ENCODE results near the gene ADCY9. TPM values are rescaled to one million over a fixed set of nuclear protein-coding genes. Genes with fewer than 3 reads are reported as not detected.

ADCY9 gene
- total RNA-seq, 1 donor from 2014 or later, result 6.9 TPM

DNA sequence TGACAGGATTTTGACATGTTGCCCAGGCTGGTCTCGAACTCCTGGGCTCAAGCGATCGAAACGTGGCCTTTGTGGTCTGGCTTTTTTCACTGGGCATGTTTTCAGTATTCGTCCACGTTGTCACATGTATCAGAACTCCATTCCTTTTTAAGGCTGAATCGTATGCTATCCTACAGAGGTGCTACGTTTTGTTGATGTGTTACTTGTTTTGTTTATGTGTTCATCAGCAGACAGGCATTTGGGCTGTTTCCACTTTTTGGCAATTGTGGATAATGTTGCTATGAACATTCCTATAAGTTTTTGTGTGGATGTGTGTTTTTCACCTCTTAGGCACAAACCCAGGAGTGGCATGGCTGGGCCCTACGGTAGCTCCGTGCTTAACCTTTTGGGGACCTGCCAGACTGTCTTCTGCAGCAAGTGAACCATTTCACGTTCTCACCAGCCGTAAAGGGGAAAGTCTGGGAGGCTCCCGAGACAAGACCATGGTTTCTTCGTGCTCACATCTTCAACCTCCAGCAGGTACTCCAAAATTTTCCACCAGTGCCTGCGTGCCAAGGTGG, 26.9 kb downstream of the ADCY9 start:
- TF ChIP-seq, protein P1, sequence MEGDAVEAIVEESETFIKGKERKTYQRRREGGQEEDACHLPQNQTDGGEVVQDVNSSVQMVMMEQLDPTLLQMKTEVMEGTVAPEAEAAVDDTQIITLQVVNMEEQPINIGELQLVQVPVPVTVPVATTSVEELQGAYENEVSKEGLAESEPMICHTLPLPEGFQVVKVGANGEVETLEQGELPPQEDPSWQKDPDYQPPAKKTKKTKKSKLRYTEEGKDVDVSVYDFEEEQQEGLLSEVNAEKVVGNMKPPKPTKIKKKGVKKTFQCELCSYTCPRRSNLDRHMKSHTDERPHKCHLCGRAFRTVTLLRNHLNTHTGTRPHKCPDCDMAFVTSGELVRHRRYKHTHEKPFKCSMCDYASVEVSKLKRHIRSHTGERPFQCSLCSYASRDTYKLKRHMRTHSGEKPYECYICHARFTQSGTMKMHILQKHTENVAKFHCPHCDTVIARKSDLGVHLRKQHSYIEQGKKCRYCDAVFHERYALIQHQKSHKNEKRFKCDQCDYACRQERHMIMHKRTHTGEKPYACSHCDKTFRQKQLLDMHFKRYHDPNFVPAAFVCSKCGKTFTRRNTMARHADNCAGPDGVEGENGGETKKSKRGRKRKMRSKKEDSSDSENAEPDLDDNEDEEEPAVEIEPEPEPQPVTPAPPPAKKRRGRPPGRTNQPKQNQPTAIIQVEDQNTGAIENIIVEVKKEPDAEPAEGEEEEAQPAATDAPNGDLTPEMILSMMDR (IDR thresholded peaks at IDR 0.05; ENCODE audit: unreplicated experiment), result no peak
- no peak for DNase-seq (ENCODE audit: low spot score, unreplicated experiment)
- Mint-ChIP-seq H3K27ac (no peak overlapping the region), H3K27me3 (peaks cover 2% of the 10 kb centered on the region), H3K9me3 (ENCODE audit: low read depth) (no peaks in the 10 kb centered on the region), H3K36me3 (ENCODE audit: insufficient read depth) (no peaks in the 10 kb centered on the region), H3K4me3 (ENCODE audit: low read depth) (no peak overlapping the region), H3K4me1 (ENCODE audit: low read depth) (peaks cover 15% of the 10 kb centered on the region)

DNA sequence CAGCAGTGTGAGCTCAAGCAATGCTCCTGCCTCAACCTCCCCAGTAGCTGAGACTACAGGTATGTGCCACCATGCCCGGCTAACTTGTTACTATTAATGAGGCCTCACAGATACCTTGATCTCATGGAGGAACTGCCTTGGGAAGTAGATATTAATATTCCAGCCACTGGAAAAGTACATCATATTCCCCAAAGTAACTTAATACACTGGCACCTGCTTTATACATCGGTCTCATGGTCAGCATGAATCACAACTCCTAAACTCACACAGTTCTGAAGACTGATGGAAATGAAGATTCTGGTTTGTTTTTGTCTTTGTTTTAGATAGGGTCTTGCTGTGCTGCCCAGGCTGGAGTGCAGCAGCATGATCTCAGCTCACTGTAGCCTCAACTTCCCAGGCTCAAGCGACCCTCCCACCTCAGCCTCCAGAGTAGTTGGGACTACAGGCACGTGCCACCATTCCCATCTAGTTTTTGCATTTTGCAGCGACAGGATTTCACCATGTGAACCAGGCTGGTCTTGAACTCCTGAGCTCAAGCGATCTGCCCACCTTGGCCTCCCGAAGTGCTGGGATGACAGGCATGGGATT, 28.2 kb downstream of the ADCY9 start:
- Mint-ChIP-seq H3K36me3 (ENCODE audit: insufficient read depth) (peaks cover 2% of the 10 kb centered on the region), H3K4me3 (ENCODE audit: low read depth) (no peak overlapping the region), H3K9me3 (ENCODE audit: low read depth) (peaks cover 4% of the 10 kb centered on the region), H3K27me3 (peaks cover 2% of the 10 kb centered on the region), H3K27ac (peak overlapping the region; percentile 10), H3K4me1 (ENCODE audit: low read depth) (peaks cover 10% of the 10 kb centered on the region)
- TF ChIP-seq, protein P1 (IDR thresholded peaks at IDR 0.05; ENCODE audit: unreplicated experiment), result no peak
- no peak for DNase-seq (ENCODE audit: low spot score, unreplicated experiment)

DNA sequence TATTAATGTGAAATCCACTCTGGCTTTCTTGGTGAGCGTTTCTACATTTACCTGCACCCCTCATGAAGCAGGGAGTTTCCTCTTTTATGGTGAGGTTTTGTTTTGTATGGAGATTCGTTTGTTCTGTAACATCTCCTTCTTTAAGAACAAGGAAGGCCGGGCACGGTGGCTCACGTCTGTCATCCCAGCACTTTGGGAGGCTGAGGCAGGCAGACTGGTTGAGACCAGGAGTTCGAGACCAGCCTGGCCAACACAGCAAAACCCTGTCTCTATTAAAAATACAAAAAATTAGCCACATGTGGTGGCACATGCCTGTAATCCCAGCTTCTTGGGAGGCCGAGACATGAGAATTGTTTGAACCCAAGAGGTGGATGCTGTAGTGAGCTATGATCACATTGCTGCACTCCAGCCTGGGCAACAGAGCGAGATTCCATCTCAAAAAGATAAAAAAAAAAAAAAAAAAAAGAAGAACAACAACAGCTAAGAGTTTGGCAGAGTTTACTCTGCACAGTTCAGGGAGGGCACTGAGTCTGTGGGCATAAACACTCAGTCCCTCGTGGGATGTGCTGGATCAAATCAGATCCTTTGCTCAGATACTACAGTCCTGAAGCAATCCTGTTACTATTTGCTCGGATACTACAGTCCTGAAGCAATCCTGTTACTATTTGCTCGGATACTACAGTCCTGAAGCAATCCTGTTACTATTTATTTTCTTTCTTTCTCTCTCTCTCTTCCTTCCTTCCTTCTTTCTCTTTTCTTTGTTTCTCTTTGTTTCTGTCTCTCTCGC, 28.9 kb downstream of the ADCY9 start:
- Mint-ChIP-seq H3K9me3 (ENCODE audit: low read depth) (peaks cover 4% of the 10 kb centered on the region), H3K27me3 (peaks cover 2% of the 10 kb centered on the region), H3K4me1 (ENCODE audit: low read depth) (peaks cover 10% of the 10 kb centered on the region), H3K4me3 (ENCODE audit: low read depth) (no peak overlapping the region), H3K36me3 (ENCODE audit: insufficient read depth) (peaks cover 2% of the 10 kb centered on the region), H3K27ac (peak overlapping the region; percentile 10)
- DNase-seq (ENCODE audit: low spot score, unreplicated experiment), result no peak
- TF ChIP-seq, protein P1 (IDR thresholded peaks at IDR 0.05; ENCODE audit: unreplicated experiment), result no peak

DNA sequence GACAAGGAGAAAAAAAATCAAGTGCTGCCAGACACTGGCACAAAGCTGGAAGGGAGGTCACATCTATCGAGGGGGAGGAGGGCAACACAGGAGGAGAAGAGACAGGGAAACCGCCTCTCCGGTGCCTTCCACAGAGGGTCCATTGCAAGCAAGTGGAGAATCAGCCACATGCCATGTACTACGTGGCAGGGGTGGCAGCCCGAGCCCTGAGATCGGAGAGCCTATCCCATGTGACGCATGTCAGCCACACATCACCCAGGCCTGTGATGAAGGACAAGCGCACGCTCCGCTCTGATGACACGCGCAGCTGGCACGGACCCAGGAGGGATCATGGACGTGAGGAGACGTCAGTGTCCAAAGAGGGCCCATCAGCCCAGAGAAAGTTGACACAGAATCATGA, 30.1 kb downstream of the ADCY9 start:
- no peak for DNase-seq (ENCODE audit: low spot score, unreplicated experiment)
- Mint-ChIP-seq H3K4me3 (ENCODE audit: low read depth) (no peak overlapping the region), H3K4me1 (ENCODE audit: low read depth) (peaks cover 10% of the 10 kb centered on the region), H3K9me3 (ENCODE audit: low read depth) (peaks cover 4% of the 10 kb centered on the region), H3K36me3 (ENCODE audit: insufficient read depth) (peaks cover 2% of the 10 kb centered on the region), H3K27ac (no peak overlapping the region), H3K27me3 (peaks cover 2% of the 10 kb centered on the region)
- TF ChIP-seq, protein P1 (IDR thresholded peaks at IDR 0.05; ENCODE audit: unreplicated experiment), result no peak

DNA sequence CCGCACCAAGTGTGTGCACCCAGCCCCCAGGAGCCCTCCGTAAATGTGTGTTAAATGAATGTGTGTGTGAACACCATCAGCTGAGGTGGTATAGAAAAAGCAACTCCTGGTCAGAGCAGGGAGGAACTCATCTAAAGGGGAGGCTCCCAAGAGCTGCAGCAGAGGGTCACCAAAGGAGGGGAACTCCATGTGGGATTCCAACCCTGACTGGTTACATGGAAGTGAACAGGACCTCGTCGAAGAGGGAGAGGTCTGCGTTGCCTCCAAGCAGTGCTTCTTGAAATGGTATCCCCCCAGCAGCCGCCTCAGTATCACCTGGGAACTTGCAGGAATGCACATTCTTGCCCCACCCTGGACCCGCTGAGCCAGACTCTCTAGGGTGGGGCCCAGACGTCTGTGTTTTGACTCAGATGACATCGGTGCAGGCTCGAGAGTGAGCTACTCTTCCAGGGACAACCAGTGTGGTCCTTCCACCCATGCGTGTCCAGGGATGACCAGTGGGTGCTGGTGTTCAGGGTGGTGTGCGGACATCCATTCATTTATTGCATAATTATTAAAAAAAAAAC, 30.8 kb downstream of the ADCY9 start:
- Mint-ChIP-seq H3K4me1 (ENCODE audit: low read depth) (peaks cover 7% of the 10 kb centered on the region), H3K36me3 (ENCODE audit: insufficient read depth) (peaks cover 2% of the 10 kb centered on the region), H3K9me3 (ENCODE audit: low read depth) (peaks cover 4% of the 10 kb centered on the region), H3K27ac (no peak overlapping the region), H3K4me3 (ENCODE audit: low read depth) (no peak overlapping the region), H3K27me3 (peaks cover 6% of the 10 kb centered on the region)
- TF ChIP-seq, protein P1 (IDR thresholded peaks at IDR 0.05; ENCODE audit: unreplicated experiment), result no peak
- DNase-seq (ENCODE audit: low spot score, unreplicated experiment), result no peak
